ENCODE data around the gene CDCA5. TPM values are rescaled to one million over a fixed set of nuclear protein-coding genes. Genes with fewer than 3 reads are reported as not detected.

CDCA5 gene
- total and polyA plus RNA-seq, 12 donors, result 0.35 to 10.0 (median 1.4) TPM

GRCh38 chr11:65067446-65067845 lies 16.4 kb downstream of the CDCA5 start:
- Histone ChIP-seq H3K27me3 (no peaks in the 10 kb centered on the region), H3K4me3 (no peak overlapping the region), H3K4me1 (replicated peaks in 1 of 2) (no peaks in the 10 kb centered on the region), H3K27ac (no peak overlapping the region), H3K9me3 (replicated peaks in 1 of 3) (no peaks in the 10 kb centered on the region), H3K36me3 (replicated peaks in 1 of 2) (no peaks in the 10 kb centered on the region)
- TF ChIP-seq CTCF (IDR thresholded peaks at IDR 0.05) (no peak), POLR2A (IDR thresholded peaks at IDR 0.05) (no peak)
- no peak for DNase-seq
- 76 to 85% (median 78%) methylated on average over 3 to 10 of the region's 10 CpGs for WGBS, 4 donors
- intact Hi-C loops (cut with DNase I), result no loop called here

DNA sequence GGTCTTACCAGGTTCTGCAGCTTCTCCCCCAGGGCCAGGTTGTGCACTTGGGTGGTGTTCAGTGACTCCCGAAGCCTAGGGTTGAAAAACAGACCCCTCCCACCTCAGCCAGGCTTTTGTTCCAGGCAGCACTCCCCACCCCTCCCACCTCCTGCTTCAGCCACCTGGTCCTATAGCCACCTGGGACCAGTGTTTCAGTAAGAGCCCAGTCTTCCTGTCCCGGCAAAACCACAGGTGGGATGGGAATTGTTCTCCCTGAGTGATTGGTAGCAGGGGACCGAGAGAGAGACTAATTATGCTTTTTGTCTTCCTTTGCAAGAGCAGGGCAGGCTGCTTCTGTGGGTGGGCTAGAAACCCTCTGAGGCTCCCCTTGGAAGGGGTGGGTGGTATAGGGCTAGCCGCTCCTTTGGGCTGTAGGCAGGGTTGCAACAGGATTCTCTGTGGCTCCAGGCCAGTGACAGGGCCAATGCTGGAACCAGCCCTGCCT lies 17.0 kb downstream of the CDCA5 start:
- intact Hi-C loops (cut with DNase I), result no loop called here
- DNase-seq, result no peak
- WGBS, 4 donors, result 74 to 83% (median 78%) methylated on average over 2 to 4 of the region's 4 CpGs

DNA sequence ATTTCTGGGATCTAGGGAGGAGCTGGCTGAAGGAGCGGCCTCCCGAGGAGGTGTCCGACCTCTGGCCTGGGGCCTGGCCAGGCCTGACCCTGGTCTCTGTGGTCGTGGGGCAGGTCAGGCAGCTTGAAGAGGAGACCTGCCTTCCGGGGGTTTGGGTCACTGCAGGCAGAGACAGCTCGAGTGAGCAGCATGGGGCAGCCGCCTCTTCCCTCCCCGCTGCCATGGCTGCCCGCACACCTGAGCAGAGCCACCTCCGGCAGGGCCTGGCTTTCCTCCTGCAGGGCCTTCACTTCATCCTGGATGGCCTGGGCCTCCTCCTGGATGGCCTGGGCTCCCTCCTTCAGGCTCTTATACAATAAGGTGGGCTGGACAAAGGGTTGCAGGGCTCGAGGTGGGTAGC lies 17.5 kb downstream of the CDCA5 start:
- WGBS, 4 donors, result 57 to 100% (median 75%) methylated on average over 2 to 11 of the region's 11 CpGs
- Histone ChIP-seq H3K4me1 (replicated peaks in 1 of 2) (no peaks in the 10 kb centered on the region), H3K27ac (no peak overlapping the region), H3K27me3 (no peaks in the 10 kb centered on the region), H3K4me3 (no peak overlapping the region), H3K9me3 (replicated peaks in 1 of 3) (no peaks in the 10 kb centered on the region), H3K36me3 (replicated peaks in 1 of 2) (no peaks in the 10 kb centered on the region)
- TF ChIP-seq POLR2A (IDR thresholded peaks at IDR 0.05), result no peak
- no peak for DNase-seq
- intact Hi-C loops (cut with DNase I), result no loop called here

More for the DNA sequence above, 17.0 kb downstream of the CDCA5 start:
- no peaks in the 10 kb centered on the region for H3K36me3 ChIP-seq (replicated peaks in 1 of 2)
- H3K4me3 ChIP-seq, result no peak overlapping the region
- H3K27me3 ChIP-seq, result no peaks in the 10 kb centered on the region
- TF ChIP-seq POLR2A (IDR thresholded peaks at IDR 0.05) (no peak), CTCF (IDR thresholded peaks at IDR 0.05) (no peak)
- H3K9me3 ChIP-seq (replicated peaks in 1 of 3), result no peaks in the 10 kb centered on the region
- no peaks in the 10 kb centered on the region for H3K4me1 ChIP-seq (replicated peaks in 1 of 2)
- H3K27ac ChIP-seq, result no peak overlapping the region

- no peaks in the 10 kb centered on the region for H3K4me1 ChIP-seq (replicated peaks in 1 of 2)
- intact Hi-C loops (cut with DNase I), result no loop called here
Observed at GRCh38 chr11:65065851-65066250, 18.0 kb downstream of the CDCA5 start.

More at GRCh38 chr11:65065851-65066250, 18.0 kb downstream of the CDCA5 start:
- no peaks in the 10 kb centered on the region for H3K9me3 ChIP-seq (replicated peaks in 1 of 3)
- TF ChIP-seq CTCF (IDR thresholded peaks at IDR 0.05), result no peak
- no peak for TF ChIP-seq POLR2A (IDR thresholded peaks at IDR 0.05)
- H3K27ac ChIP-seq, result no peak overlapping the region
- no peaks in the 10 kb centered on the region for H3K27me3 ChIP-seq
- H3K4me3 ChIP-seq, result no peak overlapping the region
- DNase-seq, result no peak
- H3K36me3 ChIP-seq (replicated peaks in 1 of 2), result no peaks in the 10 kb centered on the region
- WGBS, 4 donors, result 51 to 66% (median 60%) methylated on average over 4 to 7 of the region's 7 CpGs
